PC-9 (cell line): ENCODE results near the gene TMEM147.

Experiments
- EZH2 ChIP-seq: fragments of 200-600 bp; sonication (generic); IDR thresholded peaks from 2 replicates; pipeline ENCODE4 v1.8.0; 2017; ENCODE audit warnings: antibody characterized with exemption, low read depth
- TF ChIP-seq, protein P1 (sequence below): fragments of 200-600 bp; sonication (generic); conservative IDR thresholded peaks from 2 replicates; pipeline ENCODE4 v1.6.1; 2017; ENCODE audit warnings: mixed run types, antibody characterized with exemption, mild to moderate bottlenecking, moderate library complexity

- no peak for TF ChIP-seq EZH2
- TF ChIP-seq, protein P1, sequence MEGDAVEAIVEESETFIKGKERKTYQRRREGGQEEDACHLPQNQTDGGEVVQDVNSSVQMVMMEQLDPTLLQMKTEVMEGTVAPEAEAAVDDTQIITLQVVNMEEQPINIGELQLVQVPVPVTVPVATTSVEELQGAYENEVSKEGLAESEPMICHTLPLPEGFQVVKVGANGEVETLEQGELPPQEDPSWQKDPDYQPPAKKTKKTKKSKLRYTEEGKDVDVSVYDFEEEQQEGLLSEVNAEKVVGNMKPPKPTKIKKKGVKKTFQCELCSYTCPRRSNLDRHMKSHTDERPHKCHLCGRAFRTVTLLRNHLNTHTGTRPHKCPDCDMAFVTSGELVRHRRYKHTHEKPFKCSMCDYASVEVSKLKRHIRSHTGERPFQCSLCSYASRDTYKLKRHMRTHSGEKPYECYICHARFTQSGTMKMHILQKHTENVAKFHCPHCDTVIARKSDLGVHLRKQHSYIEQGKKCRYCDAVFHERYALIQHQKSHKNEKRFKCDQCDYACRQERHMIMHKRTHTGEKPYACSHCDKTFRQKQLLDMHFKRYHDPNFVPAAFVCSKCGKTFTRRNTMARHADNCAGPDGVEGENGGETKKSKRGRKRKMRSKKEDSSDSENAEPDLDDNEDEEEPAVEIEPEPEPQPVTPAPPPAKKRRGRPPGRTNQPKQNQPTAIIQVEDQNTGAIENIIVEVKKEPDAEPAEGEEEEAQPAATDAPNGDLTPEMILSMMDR = no peak
Measured at GRCh38 chr19:35582760-35583159, 37.3 kb downstream of the TMEM147 start.
